Tongue (tissue), 2 donors: ENCODE data around the gene MPP2. TPM values are rescaled to one million over a fixed set of nuclear protein-coding genes. Genes with fewer than 3 reads are reported as not detected.

Experiments
- DNase-seq: peaks from one replicate; pipeline ENCODE4 v3.0.0-alpha.2; 2015
- total RNA-seq: library from RNA; depleted of rRNA; stranded (reverse); fragments of >200 nt; gene quantifications from one replicate; pipeline ENCODE4 v1.2.3, GENCODE V29; 2014

Gene MPP2
- total RNA-seq, 1 donor from 2014 or later = 4.6 TPM

DNA sequence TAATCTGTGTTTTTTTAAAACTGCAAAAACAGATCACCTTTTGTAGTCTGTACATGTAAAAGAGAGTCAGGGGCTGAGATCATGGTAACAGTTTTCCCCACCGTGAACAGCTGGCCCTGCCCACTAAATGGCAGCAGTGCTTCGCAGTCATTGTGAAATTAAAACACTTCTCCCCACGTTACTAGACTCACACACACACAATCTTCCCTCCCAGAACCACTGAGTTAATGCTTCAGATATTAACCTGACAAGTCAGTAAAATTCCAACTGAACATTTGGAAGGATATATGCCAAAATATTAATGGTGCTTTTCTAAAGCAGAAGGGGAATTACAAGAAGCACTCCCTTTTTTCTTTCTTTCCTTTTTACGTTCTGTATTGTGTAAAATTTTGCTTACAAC is 61.6 kb downstream of the MPP2 start:
- DNase-seq = no peak

DNA sequence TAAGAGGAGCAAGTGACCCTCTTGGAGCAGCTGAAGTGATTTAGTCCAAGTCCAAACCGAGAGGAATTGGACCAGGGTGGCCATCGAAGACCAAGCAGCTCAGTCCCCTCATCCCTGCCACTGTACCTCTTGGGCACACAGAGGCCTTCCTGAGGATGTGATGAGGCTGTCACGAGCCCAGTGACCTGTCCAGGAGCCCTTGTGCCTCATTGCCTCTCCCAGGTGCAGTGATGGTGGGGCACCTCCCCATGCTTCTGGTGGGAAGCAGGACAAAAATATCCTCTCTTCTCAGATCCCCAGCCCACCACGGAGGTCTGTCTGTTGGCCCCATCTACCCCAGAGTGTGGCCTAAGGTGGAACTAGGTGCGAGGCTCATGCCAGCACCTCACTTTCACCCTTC is 63.1 kb downstream of the MPP2 start:
- no peak for DNase-seq

DNA sequence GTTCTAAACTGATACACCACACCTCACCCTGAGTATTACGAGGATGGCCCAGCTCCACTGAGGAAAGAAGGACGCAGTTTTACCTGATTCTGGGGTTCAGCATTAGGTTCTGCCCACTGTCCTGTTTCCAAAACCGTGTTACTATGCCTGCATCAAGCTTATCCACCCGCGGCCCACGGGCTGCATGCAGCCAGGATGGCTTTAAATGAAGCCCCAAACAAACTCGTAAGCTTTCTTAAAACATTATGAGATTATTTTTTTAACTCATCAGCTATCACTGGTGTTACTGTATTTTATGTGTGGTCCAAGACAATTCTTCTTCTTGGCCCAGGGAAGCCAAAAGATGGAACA is 64.4 kb downstream of the MPP2 start:
- DNase-seq = no peak

DNA sequence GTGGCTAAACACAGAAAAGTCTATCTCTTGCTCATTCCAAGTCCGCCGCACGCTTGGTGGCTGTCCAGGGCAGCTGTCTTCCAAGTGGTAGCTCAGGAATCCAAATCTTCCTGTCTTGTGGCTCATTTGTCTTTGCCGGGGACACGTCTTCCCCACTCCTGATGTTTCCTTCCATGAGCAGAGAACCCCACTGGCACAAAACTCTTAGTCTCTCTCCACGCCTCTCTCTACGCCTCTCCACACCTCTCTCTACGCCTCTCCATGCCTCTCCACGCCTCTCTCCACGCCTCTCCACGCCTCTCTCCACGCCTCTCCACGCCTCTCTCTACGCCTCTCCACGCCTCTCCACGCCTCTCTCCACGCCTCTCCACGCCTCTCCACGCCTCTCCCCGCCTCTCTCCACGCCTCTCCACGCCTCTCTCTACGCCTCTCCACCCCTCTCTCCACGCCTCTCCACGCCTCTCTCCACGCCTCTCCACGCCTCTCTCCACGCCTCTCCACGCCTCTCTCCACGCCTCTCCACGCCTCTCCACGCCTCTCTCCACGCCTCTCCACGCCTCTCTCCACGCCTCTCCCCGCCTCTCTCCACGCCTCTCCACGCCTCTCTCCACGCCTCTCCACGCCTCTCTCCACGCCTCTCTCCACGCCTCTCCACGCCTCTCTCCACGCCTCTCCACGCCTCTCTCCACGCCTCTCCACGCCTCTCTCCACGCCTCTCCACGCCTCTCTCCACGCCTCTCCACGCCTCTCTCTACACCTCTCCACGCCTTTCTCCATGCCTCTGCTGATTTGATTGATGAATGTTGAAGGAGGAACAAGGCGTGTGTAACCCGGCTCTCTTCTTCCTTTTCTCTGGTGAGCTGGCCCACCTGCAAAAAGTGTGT is 65.0 kb downstream of the MPP2 start:
- DNase-seq = peak; percentile 72

GRCh38 chr17:43841282-43841681 is 66.1 kb downstream of the MPP2 start:
- no peak for DNase-seq

DNA sequence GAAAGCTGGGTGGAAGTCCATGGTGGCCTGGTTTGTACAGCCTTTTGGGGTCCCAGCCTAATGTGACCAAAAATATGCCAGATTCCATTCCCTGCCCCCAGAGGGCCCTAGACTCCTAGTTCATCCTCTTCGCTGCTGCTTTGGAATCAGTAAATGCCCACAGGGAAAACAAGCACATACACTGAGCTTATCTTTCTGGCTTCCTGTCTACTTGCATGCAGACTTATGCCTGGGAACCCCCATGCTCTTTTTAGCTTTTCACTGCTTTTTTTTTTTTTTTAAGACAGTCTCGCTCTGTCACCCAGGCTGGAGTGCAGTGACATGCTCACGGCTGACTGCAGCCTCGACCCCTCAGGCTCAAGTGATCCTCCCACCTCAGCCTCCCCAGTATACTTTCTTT is 66.5 kb downstream of the MPP2 start:
- DNase-seq = no peak

GRCh38 chr17:43839670-43840108 is 67.6 kb downstream of the MPP2 start:
- no peak for DNase-seq

DNA sequence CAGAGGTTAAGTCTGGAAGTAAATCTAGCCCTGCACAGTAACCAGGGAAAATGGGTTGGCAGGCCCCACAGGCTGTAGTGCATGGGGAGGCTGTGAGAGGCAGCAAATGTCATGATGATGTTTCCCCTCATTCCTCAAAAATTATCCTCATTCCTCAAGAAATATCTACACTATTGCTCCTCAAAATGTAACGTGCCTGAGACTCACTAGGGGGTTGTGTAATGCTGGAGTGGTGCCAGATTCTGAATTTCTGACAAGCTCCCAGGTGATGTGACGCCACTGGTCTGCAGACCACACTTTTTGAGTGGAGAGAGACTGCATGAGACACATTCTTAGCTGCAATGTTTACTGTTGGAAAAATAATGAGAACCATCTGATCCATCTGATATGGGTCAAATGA is 73.2 kb downstream of the MPP2 start:
- no peak for DNase-seq

- DNase-seq = peak; percentile 87
These were observed 74.1 kb downstream of the MPP2 start, which contains the start of gene MPP3 for GRCh38 chr17:43832976-43833829. Gene MPP3, minus strand, starts transcription at chr17:43833146. Its CDS starts 1,240 bp downstream, at chr17:43831906.

- DNase-seq = peak; percentile 34
These were observed 75.0 kb downstream of the MPP2 start for GRCh38 chr17:43832168-43832975.

DNA sequence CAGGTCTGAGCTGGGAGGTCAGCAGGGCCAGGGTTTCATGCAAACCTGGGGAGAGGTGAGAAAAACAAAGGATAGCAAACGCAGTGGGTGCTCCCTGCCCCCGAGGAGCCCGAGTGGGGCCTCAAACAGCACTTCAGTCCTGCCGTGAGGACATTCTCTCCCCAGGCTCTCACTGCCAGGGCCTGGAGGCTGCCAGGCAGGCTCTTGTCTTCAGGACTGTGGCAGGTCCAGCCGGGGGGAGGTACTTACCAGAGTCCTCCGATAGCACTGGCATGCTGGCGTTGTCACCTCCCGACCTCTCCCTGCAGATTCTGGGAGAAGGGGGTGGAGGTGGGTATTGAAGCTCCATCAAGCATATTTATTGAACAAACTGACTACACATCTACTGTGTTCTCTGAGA is 75.7 kb downstream of the MPP2 start:
- no peak for DNase-seq

- DNase-seq = no peak
These were observed 76.7 kb downstream of the MPP2 start for GRCh38 chr17:43830510-43831140.

DNA sequence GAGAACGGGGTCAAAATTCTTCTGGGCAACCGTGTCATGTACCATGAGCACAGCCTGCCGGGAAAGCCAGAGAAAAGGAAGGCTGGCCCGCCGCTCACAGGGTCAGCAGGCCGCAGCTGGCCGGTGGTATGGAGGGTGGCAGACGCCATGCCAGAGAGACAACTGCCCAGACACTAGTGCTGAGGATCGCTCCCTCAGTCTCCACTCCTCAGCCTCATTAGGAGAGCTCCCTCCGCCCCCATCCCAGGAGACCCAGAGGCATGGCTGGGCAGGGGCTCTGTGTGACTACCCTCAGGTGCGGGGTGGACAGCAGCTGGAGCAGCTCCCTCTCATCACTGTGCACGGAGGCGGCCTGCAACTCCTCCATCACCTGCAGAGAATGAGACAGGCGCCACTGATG is 77.6 kb downstream of the MPP2 start:
- no peak for DNase-seq

DNA sequence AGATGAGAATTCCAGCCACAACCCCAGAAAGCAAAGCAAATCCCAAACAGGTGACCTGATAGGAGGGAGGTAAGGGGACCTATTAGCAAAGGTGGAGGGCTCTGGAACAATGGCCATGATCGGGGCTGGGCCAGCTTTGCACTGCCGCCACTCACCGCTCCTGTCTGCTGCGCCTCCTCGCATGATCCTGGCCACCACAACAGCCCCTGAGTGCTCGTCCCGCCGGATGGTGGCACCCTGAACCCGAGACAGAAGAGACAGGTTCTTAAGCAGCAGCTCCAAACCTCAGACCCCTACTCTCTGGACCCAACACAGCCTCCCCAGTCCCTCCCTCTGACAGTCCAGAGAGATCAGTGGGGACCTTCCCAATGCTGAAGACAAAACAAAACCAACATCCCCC is 79.7 kb downstream of the MPP2 start:
- DNase-seq = no peak

DNA sequence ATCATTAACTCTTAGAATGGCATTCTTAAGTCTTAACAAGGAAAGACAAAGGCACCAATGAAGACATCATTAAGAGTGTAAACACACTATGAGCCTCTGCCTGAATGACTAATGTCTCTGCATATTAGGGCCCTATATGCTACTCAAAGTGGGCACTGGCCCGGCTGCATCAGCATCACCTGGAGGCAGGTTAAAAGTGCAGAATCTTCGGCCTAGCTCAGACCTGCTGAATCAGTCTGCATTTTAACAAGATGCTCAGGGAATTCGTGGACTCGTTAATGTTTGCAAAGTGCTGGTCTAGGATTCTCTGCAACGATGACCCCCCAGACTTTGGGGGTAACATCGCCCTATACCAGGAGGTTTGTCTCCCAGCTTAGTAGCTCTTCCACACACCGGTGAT is 81.1 kb downstream of the MPP2 start:
- no peak for DNase-seq

- no peak for DNase-seq
These were observed 81.8 kb downstream of the MPP2 start for GRCh38 chr17:43825567-43825966.

Other genes with a start within 250 kb of the MPP2 start
- 17.8 TPM for gene MEOX1, start 245.6 kb downstream of the MPP2 start, total RNA-seq
- gene SOST, start 148.7 kb downstream of the MPP2 start, total RNA-seq = not detected
- gene DUSP3, start 128.6 kb downstream of the MPP2 start, total RNA-seq = 80.3 TPM
- not detected for gene CFAP97D1, start 127.1 kb downstream of the MPP2 start, total RNA-seq
- 6.8 TPM for gene MPP3, start 74.4 kb downstream of the MPP2 start, total RNA-seq
- 2.5 TPM for gene CD300LG, start 60.4 kb downstream of the MPP2 start, total RNA-seq
- gene PPY, start 34.9 kb upstream of the MPP2 start, total RNA-seq = not detected
- gene PYY, start 46.4 kb upstream of the MPP2 start, total RNA-seq = not detected
- 0.41 TPM for gene NAGS, start 97.1 kb upstream of the MPP2 start, total RNA-seq
- 45.3 TPM for gene TMEM101, start 107.4 kb upstream of the MPP2 start, total RNA-seq
- gene LSM12, start 159.1 kb upstream of the MPP2 start, total RNA-seq = 22.6 TPM
- gene G6PC3, start 163.2 kb upstream of the MPP2 start, total RNA-seq = 7.8 TPM
- gene HDAC5, start 216.1 kb upstream of the MPP2 start, total RNA-seq = 127 TPM
- 0.82 TPM for gene HROB, start 234.4 kb upstream of the MPP2 start, total RNA-seq